Endothelial cell of hepatic sinusoid (primary cell): ENCODE data around the gene SPDYE16.
"Not testable (repeated sequence)": the region's sequence is repeated elsewhere in the genome, so short reads cannot be mapped to it uniquely, and the experiment has no call there.

Experiments
- in situ Hi-C: cut with HindIII; loops from 2 replicates; pipeline ENCODE4 v1.10.0; 2017; ENCODE audit warnings: low sequenced_read_pairs

Gene SPDYE16, protein sequence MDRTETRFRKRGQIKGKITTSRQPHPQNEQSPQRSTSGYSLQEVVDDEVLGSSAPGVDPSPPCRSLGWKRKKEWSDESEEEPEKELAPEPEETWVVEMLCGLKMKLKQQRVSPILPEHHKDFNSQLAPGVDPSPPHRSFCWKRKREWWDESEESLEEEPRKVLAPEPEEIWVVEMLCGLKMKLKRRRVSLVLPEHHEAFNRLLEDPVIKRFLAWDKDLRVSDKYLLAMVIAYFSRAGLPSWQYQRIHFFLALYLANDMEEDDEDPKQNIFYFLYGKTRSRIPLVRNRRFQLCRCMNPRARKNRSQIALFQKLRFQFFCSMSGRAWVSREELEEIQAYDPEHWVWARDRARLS

DNA sequence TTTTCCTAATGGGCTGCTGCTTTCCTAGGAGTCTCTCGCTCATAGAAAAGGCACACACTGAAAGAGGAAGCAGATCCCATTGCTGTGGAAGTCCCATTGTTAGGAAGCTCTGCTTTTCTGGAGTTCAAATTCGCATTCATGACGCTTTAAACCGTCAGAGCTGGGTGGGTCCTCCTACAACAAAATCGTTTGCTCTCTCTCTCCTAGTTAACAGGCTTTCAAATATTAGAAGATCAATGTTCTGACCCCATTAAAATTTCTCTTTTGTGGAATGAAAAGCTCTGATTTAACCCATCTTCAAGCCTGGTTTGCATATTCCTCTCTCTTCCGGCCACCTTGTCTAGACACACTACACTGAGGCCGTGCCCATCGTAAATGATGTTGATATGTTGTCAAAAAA lies at the start of gene SPDYE16:
SPDYE16 (minus strand) TSS at position 101 of the 400 bp plus-strand sequence. CDS start 1,838 bp downstream, outside the sequence.
- in situ Hi-C loops, result not testable (repeated sequence)

DNA sequence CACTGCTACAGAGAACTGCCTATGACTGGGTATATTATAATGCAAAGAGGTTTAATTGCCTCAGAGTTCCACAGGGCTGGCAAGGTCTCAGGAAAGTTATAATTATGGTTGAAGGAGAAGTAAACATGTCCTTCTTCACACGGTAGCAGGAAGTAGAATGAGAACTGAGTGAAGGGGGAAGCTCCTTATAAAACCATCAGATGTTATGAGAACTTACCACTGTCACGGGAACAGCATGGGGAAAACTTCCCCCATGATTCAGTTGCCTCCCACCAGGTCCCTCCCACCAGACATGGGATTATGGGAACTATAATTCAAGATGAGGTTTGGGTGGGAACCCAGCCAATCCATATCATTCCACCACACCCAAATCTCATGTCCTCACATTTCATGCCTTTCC lies 49.6 kb upstream of the SPDYE16 start:
- in situ Hi-C loops, result not testable (repeated sequence)

DNA sequence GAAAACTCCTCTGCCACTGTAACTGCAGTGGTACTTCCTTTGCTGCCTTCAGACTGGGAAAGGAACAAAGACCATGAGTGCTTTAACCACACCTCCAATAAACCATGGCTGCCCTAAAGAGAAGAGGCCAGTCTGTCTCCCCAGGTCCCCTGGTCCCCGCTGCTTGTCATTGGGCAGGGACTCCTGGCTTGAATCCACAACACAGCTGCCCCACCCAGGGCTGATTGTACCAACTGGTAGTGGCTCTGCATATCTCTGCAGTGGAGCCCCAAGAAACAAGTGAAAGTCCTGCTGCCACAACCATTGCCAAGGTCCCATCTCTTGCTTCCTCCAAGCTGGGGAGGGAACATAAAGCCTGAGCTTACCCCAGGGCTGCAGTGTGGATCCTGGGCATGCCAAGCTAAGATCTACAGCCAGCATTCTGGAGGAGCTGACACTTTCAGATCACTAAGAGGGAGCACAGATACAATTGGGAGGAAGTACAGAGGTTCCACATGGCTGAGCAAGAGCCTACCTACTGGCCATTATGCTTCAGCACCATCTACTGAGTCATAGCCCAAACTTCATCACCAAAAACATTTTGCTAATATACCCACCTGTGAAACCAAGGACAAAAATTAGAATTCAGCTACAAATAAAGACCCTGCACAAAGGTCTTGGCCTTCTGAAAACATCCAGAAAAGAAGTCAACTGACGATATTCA lies 48.7 kb upstream of the SPDYE16 start:
- in situ Hi-C loops, result not testable (repeated sequence)

DNA sequence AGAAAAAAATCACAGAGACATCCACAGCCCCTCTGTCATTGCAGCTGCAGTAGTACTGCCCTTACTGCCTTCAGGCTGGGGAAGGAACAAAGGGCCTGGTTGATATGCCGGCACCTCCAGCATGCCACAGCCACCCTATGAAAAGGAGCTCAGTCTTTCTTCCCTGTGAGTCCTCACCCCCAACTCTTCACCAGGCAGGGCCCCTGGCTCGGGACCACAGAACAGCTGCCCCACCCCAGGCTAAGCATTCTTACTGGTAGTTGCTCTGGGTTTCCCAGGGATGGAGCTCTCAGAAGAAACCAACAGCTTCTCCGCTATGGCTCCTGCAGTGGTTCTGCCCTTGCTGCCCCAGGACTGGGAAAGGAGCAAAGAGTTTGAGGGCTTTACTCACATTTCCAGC lies 47.9 kb upstream of the SPDYE16 start:
- in situ Hi-C loops, result not testable (repeated sequence)

DNA sequence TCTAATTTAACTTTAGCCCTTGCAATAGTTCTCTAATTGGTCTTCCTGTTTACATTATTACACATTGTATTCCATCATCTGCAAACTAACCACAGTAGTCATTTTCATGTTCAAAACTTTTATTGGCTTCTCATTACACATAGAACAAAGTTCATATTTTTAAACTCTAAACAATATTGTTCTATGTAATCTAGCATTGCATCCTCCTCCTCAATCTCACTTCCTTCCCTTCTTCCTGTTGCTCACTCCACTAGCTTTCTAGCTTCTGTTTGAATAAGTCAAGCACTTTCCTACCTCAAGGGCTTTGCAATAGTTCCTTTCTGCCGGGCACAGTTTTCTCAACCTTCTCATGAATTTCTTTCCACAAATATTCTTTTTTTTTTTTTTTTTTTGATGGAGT lies 45.5 kb upstream of the SPDYE16 start:
- in situ Hi-C loops, result not testable (repeated sequence)

DNA sequence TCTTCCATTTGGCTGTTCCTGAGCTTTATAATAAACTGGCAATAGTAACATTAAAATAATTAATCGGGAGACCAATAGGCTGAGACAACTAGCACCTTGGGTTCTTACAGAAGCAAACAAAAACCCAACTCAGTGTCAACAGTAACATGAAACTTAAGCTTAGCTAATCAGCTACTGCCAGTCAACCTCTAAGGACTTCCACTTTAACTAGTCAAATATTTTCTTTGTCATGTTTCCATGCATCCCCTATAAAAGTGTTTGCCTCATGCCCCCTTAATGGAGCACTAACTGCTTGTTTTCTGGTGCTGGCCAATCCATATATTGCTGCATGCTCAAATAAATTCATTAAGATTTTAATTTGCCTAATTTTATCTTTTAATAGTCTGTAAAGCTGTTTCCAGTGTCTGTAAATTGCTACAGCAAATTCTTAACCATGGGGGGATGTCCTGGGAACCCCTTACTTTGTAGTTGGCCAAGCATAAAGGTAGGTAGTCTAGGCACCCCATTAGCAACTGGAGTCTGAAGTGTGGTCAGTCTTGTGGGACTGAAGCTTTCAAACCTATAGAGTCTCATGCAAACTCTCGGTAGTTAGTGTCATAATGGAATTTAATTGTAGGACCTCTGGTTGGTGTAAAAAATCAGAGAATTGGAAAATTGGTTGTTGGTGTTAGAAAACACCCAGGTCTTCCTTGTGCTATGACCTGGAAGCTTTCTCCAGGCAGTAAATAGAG lies 43.7 kb upstream of the SPDYE16 start:
- in situ Hi-C loops, result not testable (repeated sequence)

DNA sequence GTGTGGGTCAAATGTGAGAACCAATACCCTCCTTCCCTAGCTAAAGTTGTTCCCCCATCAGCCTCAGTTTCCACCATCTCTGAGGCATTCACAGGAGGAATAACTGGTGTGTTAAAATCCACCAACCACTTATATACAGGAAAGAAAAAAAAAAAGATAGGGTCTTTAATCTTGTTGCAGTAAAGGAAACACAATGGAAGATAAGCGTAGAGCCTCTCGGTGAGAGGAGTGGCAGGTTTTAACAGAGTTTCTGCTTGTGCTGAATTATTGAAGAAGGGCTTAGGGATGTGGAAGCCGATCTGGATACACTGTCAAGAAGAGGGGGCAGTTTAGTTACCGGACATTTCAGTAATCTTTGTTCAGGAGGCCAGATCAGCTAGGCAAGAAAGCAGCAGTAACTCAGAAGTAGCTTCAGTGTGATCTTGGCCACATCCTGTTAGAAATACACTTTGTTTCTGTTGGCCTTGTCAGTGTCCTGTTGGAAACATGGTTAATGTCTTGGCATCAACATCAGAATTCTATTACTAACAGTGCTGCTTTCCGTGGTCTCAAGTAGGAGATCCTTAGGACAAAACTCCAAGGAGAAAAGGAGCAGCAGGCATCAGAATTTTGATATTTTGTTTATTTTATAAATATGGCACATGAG lies 40.7 kb upstream of the SPDYE16 start:
- in situ Hi-C loops, result not testable (repeated sequence)

DNA sequence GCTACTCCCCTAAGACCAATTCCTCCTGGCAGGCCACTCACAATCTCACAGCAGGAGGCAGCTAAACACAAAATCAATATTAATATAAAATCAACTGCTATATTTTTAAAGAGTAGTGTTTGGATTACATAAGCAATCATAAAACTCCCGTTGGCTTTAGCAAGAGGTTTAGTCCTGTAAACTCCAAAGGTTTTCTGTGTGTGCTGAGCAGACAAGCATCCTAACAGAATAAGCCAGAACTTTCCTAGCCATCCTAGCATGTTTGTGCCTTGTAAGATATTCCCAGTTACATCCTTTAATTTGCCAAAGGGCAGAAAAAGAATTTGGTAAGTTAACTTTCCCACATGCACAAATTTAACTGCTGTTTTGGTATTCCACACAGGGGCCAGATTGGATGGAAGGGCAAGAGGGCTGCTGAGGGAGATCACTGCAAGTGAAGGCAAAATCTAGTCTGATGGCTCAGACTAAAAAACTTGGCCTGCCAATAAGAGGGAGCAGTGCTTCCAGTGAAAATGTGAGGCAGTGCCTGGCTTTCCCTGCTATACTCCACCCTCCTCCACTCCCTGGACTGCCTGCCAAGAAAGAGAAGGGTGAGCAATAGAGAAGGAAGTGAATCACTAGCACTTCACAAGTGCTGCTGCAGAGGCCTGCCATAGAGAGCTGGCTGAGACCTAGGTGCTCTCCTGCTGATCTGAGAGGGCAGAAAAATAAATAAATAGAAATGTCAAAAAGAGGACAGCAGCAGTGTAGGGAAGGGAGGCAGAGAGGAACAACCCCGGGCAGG lies 39.9 kb upstream of the SPDYE16 start:
- in situ Hi-C loops, result not testable (repeated sequence)

DNA sequence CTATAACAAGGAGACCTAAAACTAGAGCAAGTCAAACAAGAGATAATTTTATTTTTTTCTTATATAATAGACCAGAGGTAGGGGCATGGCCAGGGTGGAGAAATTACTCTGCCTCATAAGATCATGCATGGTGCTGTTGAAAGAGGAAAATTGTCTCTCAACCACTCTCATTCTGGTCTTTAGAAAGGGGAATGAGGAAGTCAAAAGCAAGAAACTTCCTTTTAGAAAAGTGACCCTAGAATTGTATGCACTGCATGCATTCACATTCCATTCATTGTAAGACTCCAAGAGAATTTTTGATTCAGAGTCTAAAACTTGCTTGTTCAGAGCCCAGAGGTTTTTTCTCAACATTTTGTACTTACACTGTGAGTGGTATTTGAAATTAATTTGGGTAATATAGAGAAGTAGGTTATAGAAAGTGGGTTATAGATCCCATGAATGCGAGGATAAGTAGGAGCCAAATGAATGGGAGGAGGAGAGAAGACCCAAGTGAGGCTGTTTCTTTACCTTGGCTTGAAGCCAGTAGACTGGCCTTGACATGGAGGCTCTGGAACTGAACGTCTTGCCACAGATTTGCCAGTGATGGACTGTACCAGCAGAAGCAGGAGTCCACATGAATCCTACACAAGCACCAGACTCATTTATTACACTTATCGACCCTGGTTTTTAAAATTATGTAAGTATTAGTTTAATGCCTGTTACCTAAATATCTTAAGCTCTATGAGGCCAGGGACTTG lies 33.0 kb upstream of the SPDYE16 start:
- in situ Hi-C loops, result not testable (repeated sequence)

DNA sequence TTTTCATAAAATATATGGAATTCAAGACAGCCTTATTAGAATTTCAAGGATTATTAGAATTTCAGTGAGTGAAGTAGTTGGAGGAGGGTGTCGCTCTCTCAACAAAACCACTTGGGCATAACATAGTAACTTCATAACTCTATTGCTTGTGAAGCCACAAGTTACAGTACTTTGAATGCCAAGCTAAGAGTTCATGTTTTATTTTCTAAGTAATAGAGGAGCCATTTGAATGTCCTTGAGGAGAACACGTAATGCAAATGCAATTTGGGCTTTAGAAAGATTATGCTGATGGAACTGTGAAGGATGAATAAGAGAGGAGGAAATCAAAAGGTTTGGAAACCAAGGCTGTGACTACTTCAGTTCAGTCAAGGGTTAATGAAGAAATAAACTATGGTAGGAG lies 32.3 kb upstream of the SPDYE16 start:
- in situ Hi-C loops, result not testable (repeated sequence)

DNA sequence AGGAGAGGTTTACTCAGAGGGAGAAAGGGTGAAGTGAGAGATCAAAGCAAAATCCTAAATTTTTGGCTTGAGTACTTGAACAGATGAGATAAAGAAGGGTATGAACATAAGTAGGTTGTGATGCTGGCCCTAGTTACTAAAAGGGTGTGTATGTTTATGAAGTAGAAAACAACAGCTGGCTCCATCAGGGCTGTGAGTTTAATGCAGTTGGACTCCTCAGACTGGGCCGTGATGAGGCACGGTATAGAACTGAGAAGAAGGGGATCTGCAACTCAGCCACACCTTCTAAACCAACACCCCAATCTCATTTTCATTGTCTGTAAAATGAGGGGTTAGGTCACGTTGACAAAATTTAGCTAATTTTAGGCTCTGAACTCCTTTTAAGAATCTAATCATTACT lies 29.2 kb upstream of the SPDYE16 start:
- in situ Hi-C loops, result not testable (repeated sequence)

DNA sequence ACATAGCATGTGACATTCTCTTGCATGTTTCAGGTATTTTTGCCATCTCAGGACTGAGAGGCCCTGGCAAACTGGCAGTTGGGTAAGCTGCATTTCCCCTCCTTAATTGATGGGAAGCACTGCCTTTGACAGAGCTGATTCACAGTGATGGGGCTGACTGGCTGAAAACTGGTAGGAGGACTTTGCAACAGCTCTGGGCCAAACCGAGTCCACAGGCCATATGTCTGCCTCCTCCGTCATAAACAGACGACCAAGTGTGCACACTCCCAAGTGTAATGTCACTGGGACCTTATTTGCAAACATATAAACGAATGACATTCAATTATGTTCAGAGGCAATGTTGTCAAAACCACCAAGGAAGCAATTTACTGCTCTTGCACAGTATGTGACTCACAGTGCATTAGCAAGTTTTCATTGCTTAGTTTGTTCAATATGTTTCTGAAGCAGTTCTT lies 27.3 kb upstream of the SPDYE16 start:
- in situ Hi-C loops, result not testable (repeated sequence)

DNA sequence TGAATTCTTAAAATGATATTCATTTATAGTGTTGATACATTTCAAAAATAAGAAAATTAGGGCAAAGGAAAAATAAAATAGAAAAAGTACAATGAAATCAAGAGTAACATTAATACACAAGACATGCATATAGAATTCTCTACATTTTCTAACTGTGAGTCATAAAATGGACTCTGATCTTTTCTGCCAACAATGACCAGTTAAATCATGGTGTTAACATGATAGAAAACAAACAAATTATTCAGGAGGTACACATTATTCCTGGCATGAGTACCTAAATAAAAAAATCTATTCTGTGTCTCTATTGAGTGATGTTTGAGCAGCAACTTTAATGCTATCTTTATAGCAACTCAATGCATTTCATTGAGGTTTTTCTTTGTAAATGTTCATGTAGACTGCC lies 25.6 kb upstream of the SPDYE16 start:
- in situ Hi-C loops, result not testable (repeated sequence)

DNA sequence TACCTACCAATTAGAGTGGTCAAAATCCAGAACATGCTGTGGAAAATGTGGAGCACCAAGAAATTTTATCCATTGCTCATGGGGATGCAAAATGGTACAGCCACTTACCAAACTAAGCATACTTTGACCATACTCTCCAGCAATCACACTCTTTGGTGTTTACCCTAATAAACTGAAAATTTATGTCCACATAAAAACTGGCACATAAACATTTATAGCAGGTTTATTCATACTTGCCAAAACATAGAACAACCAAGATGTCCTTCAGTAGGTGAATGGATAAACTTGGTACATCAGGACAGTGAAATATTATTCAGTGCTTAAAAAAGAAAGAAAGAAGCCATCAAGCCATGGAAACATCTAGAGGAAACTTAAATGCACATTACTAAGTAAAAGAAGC lies 24.7 kb upstream of the SPDYE16 start:
- in situ Hi-C loops, result not testable (repeated sequence)

DNA sequence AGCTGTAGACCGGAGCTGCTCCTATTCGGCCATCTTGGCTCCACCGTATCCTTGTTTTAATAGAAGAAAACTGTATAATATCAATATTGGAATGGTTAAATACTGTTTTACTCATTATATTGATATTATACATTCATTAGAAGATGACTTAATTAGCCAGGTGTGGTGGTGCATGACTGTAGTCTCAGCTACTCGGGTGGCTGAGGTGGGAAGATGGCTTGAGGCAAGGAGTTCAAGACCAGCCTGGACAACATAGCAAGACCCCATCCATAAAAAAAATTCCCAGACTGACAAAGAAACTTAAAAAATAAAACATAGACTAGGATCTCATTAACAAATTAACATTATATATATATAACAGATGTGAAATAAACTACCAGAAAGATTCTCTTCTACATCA lies 24.2 kb upstream of the SPDYE16 start:
- in situ Hi-C loops, result not testable (repeated sequence)

DNA sequence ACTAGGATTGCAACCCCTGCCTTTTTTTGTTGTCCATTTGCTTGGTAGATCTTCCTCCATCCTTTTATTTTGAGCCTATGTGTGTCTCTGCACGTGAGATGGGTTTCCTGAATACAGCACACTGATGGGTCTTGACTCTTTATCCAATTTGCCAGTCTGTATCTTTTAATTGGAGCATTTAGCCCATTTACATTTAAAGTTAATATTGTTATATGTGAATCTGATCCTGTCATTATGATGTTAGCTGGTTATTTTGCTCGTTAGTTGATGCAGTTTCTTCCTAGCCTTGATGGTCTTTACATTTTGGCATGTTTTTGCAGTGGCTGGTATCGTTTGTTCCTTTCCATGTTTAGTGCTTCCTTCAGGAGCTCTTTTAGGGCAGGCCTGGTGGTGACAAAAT lies 21.9 kb upstream of the SPDYE16 start:
- in situ Hi-C loops, result not testable (repeated sequence)

DNA sequence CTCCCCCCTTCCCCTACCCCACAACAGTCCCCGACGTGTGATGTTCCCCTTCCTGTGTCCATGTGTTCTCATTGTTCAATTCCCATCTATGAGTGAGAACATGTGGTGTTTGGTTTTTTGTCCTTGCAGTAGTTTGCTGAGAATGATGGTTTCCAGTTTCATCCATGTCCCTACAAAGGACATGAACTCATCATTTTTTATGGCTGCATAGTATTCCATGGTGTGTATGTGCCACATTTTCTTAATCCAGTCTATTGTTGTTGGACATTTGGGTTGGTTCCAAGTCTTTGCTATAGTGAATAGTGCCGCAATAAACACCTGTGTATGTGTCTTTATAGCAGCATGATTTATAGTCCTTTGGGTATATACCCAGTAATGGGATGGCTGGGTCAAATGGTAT lies 18.2 kb upstream of the SPDYE16 start:
- in situ Hi-C loops, result not testable (repeated sequence)

DNA sequence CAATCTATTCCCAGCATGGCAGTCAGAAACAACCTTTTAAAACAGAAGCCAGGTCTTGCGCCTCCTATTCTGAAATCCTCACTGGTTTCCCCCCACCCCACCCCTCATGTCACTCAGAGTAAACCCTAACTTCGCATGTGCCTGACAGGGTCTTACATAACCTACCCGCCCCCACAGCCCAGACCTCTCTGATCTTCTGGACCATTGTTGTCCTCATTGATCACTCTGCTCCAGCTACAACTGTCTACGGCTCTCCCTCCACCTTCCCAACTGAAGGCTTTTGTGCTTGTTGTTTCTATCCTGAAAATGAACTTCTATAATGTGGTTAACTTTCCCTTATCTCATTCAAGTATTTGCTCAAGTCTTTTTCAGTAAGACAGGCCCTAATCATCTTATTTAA lies 17.1 kb upstream of the SPDYE16 start:
- in situ Hi-C loops, result not testable (repeated sequence)

DNA sequence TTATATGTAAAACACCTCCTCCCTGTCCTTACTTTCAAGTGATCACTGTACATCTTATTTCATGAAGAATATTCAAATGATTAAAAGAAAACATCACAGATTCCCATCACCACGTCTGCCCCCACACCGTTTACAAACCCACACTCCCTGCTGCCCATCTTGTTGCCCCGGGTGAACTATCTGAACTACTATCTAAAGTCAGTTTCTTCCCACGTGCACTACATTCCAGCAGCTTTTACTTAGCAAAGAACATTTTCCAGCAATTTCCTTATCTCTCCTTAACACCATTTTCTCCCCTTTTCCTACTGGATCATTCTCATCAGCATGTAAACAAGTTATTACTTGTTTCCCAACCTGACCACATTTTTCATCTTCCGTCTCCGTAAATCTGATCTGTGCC lies 16.6 kb upstream of the SPDYE16 start:
- in situ Hi-C loops, result not testable (repeated sequence)

DNA sequence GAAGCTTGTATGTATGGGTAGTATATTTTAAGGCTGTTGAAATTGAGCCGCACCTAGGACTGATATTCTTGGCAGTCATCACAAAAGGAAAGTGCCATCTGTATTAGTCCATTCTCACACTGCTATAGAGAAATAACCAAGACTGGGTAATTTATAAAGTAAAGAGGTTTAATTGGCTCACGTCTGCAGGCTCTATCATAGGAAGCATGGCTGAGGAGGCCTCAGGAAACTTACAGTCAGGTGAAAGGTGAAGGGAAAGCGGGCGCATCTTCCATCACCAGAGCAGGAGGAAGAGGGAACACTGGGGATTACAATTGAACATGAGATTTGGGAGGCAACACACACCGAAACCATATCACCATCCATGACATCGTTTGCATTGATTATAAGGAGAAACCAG lies 8.9 kb upstream of the SPDYE16 start:
- in situ Hi-C loops, result not testable (repeated sequence)
